ENCODE results near the gene KDM2B. TPM values are rescaled to one million over a fixed set of nuclear protein-coding genes. Genes with fewer than 3 reads are reported as not detected.

The KDM2B gene
- total RNA-seq, 1 donor = 32.6 TPM

- TF ChIP-seq, protein P1, sequence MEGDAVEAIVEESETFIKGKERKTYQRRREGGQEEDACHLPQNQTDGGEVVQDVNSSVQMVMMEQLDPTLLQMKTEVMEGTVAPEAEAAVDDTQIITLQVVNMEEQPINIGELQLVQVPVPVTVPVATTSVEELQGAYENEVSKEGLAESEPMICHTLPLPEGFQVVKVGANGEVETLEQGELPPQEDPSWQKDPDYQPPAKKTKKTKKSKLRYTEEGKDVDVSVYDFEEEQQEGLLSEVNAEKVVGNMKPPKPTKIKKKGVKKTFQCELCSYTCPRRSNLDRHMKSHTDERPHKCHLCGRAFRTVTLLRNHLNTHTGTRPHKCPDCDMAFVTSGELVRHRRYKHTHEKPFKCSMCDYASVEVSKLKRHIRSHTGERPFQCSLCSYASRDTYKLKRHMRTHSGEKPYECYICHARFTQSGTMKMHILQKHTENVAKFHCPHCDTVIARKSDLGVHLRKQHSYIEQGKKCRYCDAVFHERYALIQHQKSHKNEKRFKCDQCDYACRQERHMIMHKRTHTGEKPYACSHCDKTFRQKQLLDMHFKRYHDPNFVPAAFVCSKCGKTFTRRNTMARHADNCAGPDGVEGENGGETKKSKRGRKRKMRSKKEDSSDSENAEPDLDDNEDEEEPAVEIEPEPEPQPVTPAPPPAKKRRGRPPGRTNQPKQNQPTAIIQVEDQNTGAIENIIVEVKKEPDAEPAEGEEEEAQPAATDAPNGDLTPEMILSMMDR (IDR thresholded peaks at IDR 0.05; ENCODE audit: extremely low read depth, low read depth, low read length) = peak; percentile 10
- H3K4me3 ChIP-seq (ENCODE audit: insufficient read depth, low read length) = no peak overlapping the region
- no peaks in the 10 kb centered on the region for H3K36me3 ChIP-seq (ENCODE audit: insufficient read depth, low read length)
- no peak overlapping the region for H3K4me2 ChIP-seq (ENCODE audit: insufficient read depth, low read length)
- no peak overlapping the region for H3K27ac ChIP-seq (ENCODE audit: low read depth, low read length)
- DNase-seq (ENCODE audit: insufficient read length, low spot score, missing footprints) = no peak
- no peaks in the 10 kb centered on the region for H3K79me2 ChIP-seq (ENCODE audit: insufficient read depth, low read length)
- H4K20me1 ChIP-seq (ENCODE audit: insufficient read depth, low read length) = no peaks in the 10 kb centered on the region
- H3K4me1 ChIP-seq (ENCODE audit: insufficient read depth, low read length) = peaks cover 2% of the 10 kb centered on the region
- no peaks in the 10 kb centered on the region for H3K27me3 ChIP-seq (ENCODE audit: insufficient read depth, low read length)
- no peaks in the 10 kb centered on the region for H3K9me3 ChIP-seq (ENCODE audit: low read depth, low read length)
- H2AFZ ChIP-seq (ENCODE audit: low read length) = no peak overlapping the region
Measured at GRCh38 chr12:121383601-121384021, 197.2 kb downstream of the KDM2B start.

GRCh38 chr12:121379945-121380344, 200.9 kb downstream of the KDM2B start:
- TF ChIP-seq, protein P1 (IDR thresholded peaks at IDR 0.05; ENCODE audit: extremely low read depth, low read depth, low read length) = no peak
- Histone ChIP-seq H3K36me3 (ENCODE audit: insufficient read depth, low read length) (no peaks in the 10 kb centered on the region), H3K4me1 (ENCODE audit: insufficient read depth, low read length) (no peaks in the 10 kb centered on the region), H2AFZ (ENCODE audit: low read length) (no peak overlapping the region), H3K27me3 (ENCODE audit: insufficient read depth, low read length) (no peaks in the 10 kb centered on the region), H3K9me3 (ENCODE audit: low read depth, low read length) (no peaks in the 10 kb centered on the region), H3K4me3 (ENCODE audit: insufficient read depth, low read length) (no peak overlapping the region), H3K27ac (ENCODE audit: low read depth, low read length) (no peak overlapping the region), H4K20me1 (ENCODE audit: insufficient read depth, low read length) (no peaks in the 10 kb centered on the region), H3K79me2 (ENCODE audit: insufficient read depth, low read length) (no peaks in the 10 kb centered on the region), H3K4me2 (ENCODE audit: insufficient read depth, low read length) (no peak overlapping the region)
- no peak for DNase-seq (ENCODE audit: insufficient read length, low spot score, missing footprints)

Small RNA genes lying within 50 kb of the gene (small RNA-seq; reads per million reads assigned to genes)
- gene RNU6-1004P = not detected

Other genes starting within 250 kb of the KDM2B start
- gene ANAPC5, start 228.6 kb downstream of the KDM2B start, total RNA-seq = 168 and 195 TPM in 2 replicates
- 41.6 and 46.6 TPM in 2 replicates for gene RNF34, start 180.9 kb downstream of the KDM2B start, total RNA-seq
- 7.2 and 7.7 TPM in 2 replicates for gene ORAI1, start 45.5 kb upstream of the KDM2B start, total RNA-seq
- 0.88 and 1.4 TPM in 2 replicates for gene MORN3, start 88.6 kb upstream of the KDM2B start, total RNA-seq
- 8.3 TPM in 2 replicates for gene TMEM120B, start 131.7 kb upstream of the KDM2B start, total RNA-seq
- 6.2 and 8.3 TPM in 2 replicates for gene RHOF, start 212.7 kb upstream of the KDM2B start, total RNA-seq
- gene SETD1B, start 223.0 kb upstream of the KDM2B start, total RNA-seq = 5.0 and 5.8 TPM in 2 replicates

Data from osteoblast (primary cell).